Measurements from ENCODE around the gene KIAA0825.
"Not testable (repeated sequence)": the region's sequence is repeated elsewhere in the genome, so short reads cannot be mapped to it uniquely, and the experiment has no call there.

The KIAA0825 gene

DNA sequence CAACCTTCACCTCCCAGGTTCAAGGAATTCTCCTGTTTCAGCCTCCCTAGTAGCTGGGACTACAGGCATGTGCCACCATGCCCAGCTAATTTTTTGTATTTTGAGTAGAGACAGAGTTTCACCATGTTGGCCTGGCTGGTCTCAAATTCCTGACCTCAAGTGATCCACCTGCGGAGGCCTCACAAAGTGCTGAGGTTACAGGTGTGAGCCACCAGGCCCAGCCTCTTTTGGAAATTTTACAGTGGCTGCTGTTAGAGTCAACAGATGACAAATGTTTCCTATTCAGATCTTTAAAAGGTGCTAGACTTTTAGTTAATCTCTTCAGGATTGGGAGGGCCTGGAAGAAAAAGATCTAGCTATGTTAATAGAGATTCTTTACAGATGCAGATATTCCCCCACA lies 45.1 kb downstream of the KIAA0825 start:
- DNase-seq (ENCODE audit: low read depth, low spot score), result not testable (repeated sequence)

DNA sequence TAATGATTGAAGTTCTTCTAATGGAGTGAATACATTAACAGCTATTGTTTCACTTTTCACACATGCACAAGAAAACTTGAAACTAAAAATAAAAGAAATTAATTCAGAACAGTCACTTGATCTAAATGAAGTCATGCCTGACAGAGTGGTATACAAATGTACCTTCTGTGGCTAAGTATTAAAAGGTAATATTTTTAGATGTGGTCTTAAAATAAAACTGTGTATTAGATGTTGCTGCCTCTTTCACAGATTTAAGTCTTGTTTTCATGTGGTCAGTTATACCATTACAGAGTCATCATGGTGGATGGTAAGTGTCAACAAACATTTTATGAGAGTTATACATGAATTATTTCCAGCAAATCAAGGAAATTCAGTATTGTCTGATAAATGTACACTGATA lies 47.0 kb downstream of the KIAA0825 start:
- no peak for DNase-seq (ENCODE audit: low read depth, low spot score)

DNA sequence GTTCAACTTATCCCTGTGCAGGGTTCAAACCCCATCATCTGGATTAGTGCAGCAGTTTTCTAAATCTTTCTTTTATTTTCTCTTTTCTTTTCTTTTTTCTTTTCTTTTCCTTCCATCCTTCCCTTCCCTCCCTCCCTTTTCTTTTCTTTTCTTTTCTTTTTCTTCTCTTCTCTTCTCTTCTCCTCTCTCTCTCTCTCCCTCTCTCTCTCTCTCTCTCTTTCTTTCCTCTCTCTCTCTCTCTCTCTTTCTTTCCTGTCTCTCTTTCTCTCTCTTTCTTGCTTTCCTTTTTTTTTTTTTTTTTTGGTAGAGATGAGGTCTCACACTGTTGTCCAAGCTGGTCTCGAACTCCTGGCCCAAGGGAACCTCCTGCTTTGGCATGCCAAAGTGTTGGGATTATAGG lies 53.6 kb downstream of the KIAA0825 start:
- no peak for DNase-seq (ENCODE audit: low read depth, low spot score)

DNA sequence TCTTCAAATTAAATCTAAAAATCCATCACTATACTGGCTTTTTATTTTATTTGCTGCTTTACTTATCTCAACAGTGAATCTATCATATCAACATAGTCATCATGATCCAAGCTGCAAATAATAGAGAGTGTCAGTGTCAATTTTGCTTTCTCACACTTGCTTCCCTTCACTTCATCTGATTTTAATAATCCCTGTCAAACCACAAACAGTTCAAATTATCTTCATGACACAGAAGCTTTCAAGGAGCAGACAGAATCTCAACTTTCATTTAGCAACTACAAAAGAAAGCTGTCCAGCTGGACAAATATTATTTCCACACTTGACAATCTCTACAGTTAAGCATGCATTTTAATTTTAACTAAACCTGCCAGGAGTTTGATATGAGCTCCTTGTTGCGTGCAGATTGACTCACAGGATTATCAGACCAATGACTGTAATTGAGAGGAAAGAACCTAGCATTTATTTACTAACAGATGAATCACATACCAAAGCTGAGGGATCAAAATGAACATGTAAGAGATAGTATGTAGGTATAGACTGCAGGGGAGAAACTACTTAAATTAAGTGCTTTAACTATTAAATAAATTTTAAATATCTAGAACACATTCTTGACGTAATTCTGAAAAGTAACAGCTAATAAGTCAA lies 56.0 kb downstream of the KIAA0825 start:
- DNase-seq (ENCODE audit: low read depth, low spot score), result no peak

DNA sequence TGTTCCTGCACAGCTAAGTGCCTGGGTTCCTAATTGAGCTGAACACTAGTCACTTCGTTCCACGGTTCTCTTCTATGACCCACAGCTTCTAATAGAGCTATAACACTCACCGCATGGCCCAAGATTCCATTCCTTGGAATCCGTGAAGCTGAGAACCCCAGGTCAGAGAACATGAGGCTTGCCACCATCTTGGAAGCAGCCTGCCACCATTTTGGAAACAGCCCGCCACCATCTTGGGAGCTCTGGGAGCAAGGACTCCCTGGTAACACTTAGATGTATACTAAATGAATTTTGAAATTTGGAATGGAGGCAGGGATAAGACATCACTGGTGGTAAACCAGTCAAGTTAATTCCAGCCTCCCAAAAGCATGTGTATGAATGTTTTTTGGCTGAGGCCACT lies 60.4 kb downstream of the KIAA0825 start:
- no peak for DNase-seq (ENCODE audit: low read depth, low spot score)

DNA sequence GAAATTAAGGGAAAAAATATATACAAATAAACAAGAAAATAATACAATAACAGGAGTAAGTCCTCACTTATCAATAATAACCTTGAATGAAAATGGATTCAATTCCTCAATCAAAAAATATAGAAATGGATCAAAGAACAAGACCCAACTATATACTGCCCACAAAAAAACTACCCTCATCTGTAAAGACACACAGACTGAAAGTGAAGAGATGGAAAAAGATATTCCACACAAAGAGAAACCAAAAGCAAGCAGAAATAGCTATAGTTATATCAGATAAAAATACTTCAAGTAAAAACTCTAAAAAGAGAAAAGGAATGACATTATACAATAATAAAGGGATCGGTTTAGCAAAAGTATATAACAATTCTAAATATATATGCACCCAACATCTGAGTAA lies 66.5 kb downstream of the KIAA0825 start:
- DNase-seq (ENCODE audit: low read depth, low spot score), result no peak

DNA sequence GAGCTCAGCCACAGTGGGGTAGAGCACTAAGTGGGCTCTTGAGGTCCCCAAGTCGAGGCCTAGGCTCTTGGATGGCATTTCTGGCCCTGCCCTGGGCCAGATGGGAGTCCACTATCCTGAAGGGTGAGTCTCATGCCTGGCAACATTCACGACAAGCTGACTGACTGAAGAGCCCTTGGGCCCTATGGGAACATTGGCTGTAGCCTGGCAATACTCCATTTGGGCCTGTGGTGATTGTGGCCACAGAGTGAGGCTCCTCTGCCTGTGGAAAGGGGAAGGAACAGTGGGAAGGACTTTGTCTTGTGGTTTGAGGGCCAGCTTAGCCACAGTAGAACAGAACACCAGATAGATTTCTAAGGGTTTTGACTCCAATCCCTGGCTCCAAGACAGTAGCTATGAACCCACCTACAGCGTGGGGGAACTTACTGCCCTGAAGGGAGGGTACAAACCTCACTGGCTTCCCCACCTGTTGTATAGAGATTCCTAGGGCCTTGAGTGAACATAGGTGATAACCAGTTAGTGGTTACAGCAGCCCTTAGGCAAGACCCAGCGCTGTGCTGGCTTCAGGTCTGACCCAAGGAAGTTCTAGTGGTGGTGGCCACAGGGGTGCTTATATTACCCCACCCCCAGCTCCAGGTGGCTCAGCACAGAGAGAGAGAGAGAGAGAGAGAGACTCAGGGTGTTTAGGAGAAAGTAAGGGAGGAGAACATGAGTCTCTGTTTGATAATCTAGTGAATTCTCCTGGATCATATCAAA lies 72.4 kb downstream of the KIAA0825 start:
- no peak for DNase-seq (ENCODE audit: low read depth, low spot score)

DNA sequence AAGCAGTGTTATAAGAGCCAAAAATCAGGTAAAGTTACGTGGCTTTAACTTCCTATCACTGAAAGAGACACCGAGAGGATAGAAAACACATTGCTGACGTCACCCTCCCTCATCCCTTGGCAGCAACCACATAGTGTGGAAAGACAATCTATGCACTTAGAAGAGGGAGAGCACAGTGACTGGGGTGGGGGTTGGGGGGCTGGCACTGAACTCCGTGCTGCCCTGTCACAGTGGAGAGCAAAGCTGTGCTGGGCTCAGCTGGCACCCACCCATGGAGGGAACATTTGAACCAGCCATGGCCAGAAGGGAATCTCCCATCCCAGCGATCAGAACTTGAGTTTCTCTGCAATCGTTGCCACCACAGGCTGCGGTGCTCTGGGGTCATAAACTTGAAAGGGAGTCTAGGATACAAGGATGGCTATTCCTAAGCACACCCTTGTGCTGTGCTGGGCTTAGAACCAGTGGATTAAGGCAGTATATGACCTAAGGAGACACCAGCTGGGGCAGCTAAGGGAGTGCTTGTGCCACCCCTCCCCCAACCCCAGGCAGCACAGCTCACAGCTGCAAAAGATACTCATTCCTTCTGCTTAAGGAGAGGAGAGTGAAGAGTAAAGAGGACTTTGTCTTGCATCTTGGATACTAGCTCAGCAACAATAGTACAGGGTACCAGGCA lies 73.4 kb downstream of the KIAA0825 start:
- no peak for DNase-seq (ENCODE audit: low read depth, low spot score)

DNA sequence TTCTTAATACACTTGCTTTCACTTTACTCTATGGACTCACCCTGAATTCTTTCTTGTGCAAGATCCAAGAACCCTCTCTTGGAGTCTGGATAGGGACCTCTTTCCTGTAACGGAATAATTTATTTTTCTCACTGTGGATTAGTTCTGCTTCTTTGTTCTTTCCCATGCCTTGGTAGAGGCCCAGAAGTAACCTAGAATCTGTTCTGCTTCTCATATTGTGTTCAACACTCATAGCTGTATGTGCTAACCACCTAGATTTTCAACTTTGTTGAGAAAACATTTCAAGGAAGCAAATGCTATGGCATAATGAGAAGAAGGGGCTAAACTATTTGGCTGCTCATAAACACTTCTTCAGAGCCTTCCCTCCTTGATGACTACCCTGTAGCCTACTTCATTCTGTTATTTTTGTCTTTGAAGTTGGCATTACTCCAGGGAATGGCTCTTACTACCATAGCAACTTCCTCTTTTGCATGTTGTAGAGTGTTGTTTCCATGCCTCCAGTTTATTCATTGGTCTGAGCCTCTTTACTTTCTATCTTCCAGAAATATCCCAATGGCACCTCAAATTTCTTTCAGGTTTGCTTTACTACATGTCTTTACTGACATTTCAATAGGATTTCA lies 74.3 kb downstream of the KIAA0825 start:
- no peak for DNase-seq (ENCODE audit: low read depth, low spot score)

DNA sequence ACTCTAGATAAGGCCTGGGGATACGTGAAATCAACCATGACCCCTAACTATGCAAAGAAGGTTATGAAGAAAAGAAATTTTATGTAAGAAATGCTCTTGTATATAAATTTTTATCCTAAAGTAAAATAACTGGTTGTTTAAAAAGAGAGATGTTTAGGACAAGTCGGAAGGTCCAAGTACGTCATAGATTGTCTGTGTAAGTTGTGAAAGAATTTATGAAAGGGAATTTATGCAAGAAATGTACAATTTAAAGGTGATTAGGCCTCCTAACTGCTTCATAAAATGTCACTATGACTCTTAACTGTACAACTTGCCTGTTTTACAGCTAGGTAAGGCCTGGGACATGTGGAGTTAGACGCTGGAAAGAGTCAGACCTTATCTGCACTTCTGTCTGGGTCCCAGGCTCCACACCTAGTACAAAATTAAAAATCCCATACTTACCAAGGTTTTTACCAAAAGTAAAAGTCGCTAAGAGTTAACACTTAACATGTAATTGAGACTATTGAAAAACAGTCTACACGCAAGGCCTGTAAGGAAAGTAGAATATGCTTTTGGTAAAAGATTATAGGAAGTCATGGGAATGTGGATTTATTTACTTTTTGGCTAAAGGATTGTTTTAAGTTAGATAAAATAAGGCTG lies 77.4 kb downstream of the KIAA0825 start:
- no peak for DNase-seq (ENCODE audit: low read depth, low spot score)

DNA sequence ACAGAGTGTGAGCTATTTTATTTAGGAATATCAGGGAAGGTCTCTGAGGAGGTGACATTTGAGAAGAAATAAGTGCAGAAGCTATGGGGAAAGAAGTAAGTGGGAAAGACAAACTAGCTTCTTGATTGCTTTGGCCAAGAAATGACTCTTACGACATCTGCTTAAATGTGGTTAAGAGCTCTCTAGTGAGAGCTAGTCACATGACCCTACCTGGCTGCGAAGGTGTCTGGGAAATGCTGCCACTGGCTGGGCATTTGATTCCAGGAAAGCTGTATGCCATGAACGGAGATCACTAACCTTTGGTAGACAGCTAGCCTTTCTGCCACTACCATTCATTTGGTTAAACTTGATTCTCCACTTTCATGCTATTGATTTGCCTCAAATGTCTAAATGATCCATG lies 80.1 kb downstream of the KIAA0825 start:
- no peak for DNase-seq (ENCODE audit: low read depth, low spot score)

DNA sequence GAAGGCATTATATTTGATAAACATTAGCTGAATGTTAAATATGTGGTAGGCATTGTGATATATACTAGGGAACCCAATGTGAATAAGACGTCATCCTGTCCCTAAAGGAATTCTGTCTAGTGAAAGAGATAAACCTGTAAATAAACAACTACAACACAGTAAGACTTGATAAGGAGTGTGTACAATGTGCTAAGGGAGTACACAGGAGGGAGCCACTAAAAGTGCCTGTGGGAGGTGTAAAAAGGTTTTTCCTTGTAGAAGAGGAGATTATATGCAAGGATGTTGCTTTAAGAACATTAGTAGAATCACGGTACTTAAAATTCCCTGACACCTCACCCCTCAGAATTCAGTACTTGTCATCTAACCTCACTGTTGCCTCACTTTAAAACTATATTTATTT lies 91.7 kb downstream of the KIAA0825 start:
- no peak for DNase-seq (ENCODE audit: low read depth, low spot score)

DNA sequence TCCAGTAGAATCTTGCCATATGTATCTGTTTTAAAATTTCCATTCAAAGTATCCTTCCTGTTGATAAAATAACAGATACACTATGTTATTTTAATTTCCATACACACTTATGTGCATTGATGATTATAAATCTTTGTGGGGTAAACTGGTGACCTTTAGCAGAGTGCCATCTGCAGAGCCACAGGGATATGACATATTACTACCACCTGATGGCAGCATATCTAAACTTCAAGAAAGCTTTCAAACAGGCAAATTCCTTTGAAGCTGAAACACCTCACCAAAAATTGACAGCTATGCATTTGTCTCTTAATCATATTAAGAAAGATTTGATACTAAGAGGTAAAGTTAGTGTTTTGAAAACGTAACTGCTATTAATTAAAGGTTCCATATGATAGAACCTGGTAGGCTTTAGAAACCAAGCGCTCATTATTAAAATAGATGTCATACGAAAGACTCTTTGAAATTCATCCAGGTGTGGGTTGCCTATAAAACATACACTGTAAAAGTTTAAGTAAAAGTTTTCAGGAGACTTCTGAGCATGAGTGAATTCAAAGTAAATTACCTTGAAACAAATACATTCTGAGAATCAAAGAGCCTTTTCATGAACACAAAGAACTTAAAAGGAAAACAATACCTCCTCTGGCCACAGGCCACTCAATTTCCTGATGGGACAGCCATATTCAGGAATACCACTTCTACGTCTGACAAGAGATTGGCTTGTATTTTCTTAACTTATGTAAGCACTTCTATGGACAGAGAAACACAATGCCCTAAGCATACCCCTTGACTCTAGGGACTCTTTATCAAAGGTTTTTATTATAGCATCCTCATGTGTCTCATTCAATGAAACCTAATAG lies 93.3 kb downstream of the KIAA0825 start:
- DNase-seq (ENCODE audit: low read depth, low spot score), result peak; percentile 3

DNA sequence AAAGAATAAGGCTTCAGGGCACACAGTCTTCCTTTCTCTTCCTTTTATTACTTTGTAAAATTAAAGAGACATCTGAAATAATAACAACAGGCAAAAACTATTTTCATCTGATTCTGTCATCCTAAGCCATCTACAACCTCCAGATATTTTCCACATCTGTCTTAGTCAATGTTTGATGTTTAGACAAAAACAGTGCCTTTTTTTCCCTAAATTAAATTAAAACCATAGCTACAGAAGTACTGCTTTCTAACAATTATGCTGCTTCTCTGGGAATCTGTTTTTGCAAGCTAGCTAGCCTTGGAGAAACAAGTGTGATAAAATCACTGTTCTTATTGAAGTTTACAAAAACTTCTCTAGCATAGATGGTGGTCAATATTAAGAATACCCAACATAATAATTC lies 95.4 kb downstream of the KIAA0825 start:
- no peak for DNase-seq (ENCODE audit: low read depth, low spot score)

DNA sequence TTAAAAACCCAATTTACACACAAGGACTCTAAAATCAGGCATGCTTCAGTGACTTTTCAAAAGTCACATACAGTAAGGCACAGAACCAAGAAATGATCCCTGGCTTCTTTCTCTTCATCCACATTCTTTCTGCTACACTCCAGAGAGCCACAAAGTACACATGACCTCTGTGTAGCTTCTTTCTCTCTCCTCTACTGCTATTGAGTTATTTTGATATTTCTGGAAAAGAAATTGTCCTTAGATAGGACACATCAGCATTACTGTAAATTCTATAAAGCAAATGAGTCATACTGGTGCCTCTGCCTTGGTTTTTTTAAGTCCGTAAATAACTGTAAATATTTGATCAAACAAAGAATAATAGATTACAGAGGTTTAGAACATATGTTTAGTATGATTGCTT lies 96.3 kb downstream of the KIAA0825 start:
- DNase-seq (ENCODE audit: low read depth, low spot score), result no peak

DNA sequence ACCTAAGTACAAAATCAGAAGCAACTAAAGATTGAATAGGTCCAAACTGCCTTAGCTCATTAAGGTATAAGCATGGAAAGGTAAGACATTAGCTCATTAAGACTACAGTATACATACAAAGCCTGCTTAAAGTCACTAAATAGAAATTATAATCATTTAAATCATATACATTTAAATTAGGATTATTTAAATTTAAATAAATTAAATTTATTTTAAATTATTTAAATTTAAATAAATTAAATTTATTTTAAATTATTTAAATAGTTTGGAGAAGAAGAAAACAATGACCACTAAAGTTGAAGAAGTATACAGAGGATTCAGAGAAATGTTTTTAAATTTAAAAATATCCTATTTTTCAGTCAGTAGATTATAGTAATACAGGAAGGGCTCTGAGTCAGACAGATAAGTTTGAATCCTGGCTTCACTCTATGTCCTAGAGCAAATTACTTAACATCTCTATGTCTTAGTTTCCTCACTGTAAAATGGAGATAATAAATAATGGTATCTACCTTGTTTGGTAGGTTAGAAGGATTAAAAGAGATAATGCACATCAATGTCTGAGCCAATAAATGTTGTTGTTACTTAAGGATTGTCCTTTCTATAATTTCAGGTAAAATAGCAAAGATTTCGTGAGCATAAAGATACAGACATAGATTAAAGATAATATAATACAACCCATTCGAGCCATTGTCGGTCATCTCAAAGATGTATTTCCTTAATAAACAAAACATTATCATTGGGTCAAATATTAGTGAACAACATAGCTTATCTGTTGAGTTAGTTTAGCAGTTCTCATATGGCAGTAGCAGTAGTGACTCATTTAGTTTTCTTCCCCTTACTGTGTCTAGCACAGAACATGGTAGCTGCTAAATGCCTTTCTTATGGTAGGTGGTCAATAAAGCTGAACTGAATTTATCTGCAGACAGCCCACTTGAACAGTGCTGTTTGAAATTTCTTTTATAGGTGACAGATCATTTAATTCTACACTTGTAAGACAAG lies 100.6 kb downstream of the KIAA0825 start:
- DNase-seq (ENCODE audit: low read depth, low spot score), result no peak

DNA sequence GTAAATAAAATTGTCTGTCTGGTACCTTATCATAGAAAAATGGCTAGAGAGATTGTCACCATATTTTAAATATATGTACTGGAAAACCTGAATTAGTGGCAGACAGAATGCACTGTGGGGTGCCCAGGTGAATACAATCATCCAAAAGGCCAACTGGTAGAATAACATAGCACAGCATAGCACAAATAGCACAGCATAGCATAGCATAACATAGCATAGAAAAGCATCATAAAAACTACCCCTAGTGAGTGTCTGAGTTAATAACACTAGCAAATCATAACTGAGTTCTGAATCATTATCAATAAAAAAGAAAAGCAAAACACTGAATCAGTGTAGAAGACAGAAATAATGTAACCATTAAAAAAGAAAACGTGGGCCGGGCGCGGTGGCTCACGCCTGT lies 102.3 kb downstream of the KIAA0825 start:
- DNase-seq (ENCODE audit: low read depth, low spot score), result no peak

DNA sequence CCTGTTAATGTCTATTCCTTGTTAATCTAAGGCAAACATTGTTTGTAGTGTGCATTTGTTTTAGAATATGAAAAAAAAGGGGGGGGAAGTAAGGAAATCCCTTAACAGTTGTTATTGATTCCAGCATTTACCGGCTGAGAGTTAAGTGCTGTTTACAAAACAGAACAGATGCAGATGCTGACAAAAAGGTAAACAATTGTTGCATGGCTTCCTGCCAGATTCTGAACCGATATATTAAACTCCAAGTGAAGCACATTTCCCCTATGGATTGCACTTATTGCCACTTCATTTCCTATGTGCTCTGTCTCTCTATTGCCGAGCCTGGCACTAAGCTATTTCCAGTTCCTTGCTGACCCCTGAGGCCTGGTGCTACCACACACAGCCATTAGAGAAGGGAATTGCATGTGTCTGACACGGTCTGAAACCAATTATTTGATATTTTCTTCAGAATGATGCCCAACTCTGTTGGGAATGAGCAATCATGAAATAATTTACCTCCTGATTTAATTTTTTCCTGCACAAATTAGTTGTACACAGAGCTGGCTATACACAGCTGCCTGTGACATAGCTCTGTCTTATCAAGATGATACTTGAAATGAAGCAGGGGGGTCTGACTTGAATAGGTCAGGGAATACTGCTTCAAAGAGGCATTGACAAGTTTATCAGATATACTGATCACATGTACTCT lies 109.8 kb downstream of the KIAA0825 start:
- DNase-seq (ENCODE audit: low read depth, low spot score), result no peak

Measured in smooth muscle cell of the brain vasculature (primary cell).